Naive thymus-derived CD4-positive, alpha-beta T cell (primary cell): Measurements from ENCODE around the gene RERE. TPM values are rescaled to one million over a fixed set of nuclear protein-coding genes. Genes with fewer than 3 reads are reported as not detected.
A peak's percentile ranks its signal among the peaks of the same experiment; 100 is the strongest.

ENCODE experiments used
- ATAC-seq: fragments of 150-1000 bp; cut with Tn5 transposase; 2 replicates; pipeline ENCODE4 v1.10.0; 2021; ENCODE audit warnings: mild to moderate bottlenecking, moderate library complexity
- CTCF ChIA-PET: fragments of 350-600 bp; sonication (Branson Sonifier 250); formaldehyde crosslinking; loops from one replicate; lab custom pipeline; 2021; ENCODE audit warnings: antibody characterized with exemption; lab: Charles Lee
- POLR2A ChIA-PET: fragments of 350-600 bp; sonication (Branson Sonifier 250); formaldehyde crosslinking; loops from one replicate; lab custom pipeline; 2021; ENCODE audit warnings: antibody characterized with exemption, inconsistent platforms; lab: Charles Lee
- DNase-seq, 9 donors: peaks; one replicate each; pipeline versions ENCODE4 v3.0.0 to v3.0.0-alpha.2; 2020 to 2022; ENCODE audit warnings: mixed read lengths in 1 of 9
- H3K27ac ChIP-seq: one replicate; pipeline ENCODE4 v1.7.0; 2013; ENCODE audit warnings: mild to moderate bottlenecking, low read depth, low read length, moderate library complexity
- H3K27me3 ChIP-seq, 2 donors: one replicate each; pipeline ENCODE4 v1.7.0; 2013; ENCODE audit warnings: low read length in 2 of 2, mild to moderate bottlenecking in 2 of 2, moderate library complexity in 2 of 2; ENCODE audit not compliant: control insufficient read depth in 2 of 2, insufficient read depth in 2 of 2
- H3K36me3 ChIP-seq, 3 experiments: 1 replicate in 2 of 3; 2 replicates in 1 of 3; pipeline ENCODE4 v1.7.0; 2013; ENCODE audit warnings: low read length in 3 of 3, mild to moderate bottlenecking in 3 of 3, moderate library complexity in 1 of 3; ENCODE audit not compliant: insufficient read depth in 3 of 3, control insufficient read depth in 2 of 3
- H3K4me1 ChIP-seq, 2 donors: one replicate each; pipeline ENCODE4 v1.7.0; 2013; ENCODE audit warnings: low read length in 2 of 2, mild to moderate bottlenecking in 2 of 2, moderate library complexity in 1 of 2; ENCODE audit not compliant: control insufficient read depth in 2 of 2, insufficient read depth in 2 of 2
- H3K4me3 ChIP-seq: 2 replicates; pipeline ENCODE4 v1.7.0; 2013; ENCODE audit warnings: mild to moderate bottlenecking, low read length
- H3K9me3 ChIP-seq, 3 experiments: 1 replicate in 2 of 3; 2 replicates in 1 of 3; pipeline ENCODE4 v1.7.0; 2013; ENCODE audit warnings: low read length in 3 of 3; ENCODE audit not compliant: control insufficient read depth in 2 of 3
- H3K27ac Mint-ChIP-seq, 9 donors: one replicate each; pipeline ENCODE4 v1.8.0; 2020 to 2022; ENCODE audit warnings: mixed read lengths in 9 of 9, mild to moderate bottlenecking in 8 of 9, moderate library complexity in 5 of 9, inconsistent platforms in 2 of 9
- H3K27me3 Mint-ChIP-seq, 5 donors: one replicate each; pipeline ENCODE4 v1.8.0; 2021 to 2022; ENCODE audit warnings: mixed read lengths in 5 of 5, mild to moderate bottlenecking in 1 of 5
- H3K36me3 Mint-ChIP-seq, 5 donors: one replicate each; pipeline ENCODE4 v1.8.0; 2020 to 2022; ENCODE audit warnings: mixed read lengths in 5 of 5, mild to moderate bottlenecking in 3 of 5, inconsistent platforms in 1 of 5
- H3K4me1 Mint-ChIP-seq, 7 donors: one replicate each; pipeline ENCODE4 v1.8.0; 2020 to 2022; ENCODE audit warnings: mixed read lengths in 7 of 7, mild to moderate bottlenecking in 3 of 7, inconsistent platforms in 1 of 7
- H3K4me3 Mint-ChIP-seq, 10 donors: one replicate each; pipeline ENCODE4 v1.8.0; 2020 to 2022; ENCODE audit warnings: mild to moderate bottlenecking in 10 of 10, mixed read lengths in 10 of 10, moderate library complexity in 6 of 10, inconsistent platforms in 2 of 10
- H3K9me3 Mint-ChIP-seq, 11 donors: one replicate each; pipeline ENCODE4 v1.8.0; 2020 to 2022; ENCODE audit warnings: mixed read lengths in 11 of 11, mild to moderate bottlenecking in 4 of 11, inconsistent platforms in 1 of 11, moderate library complexity in 1 of 11
- intact Hi-C, 2 donors: fragments of 100-400 bp; cut with micrococcal nuclease; formaldehyde crosslinking; loops; one replicate each; pipeline ENCODE4 v1.15.1; 2023
- polyA plus RNA-seq, 2 donors: library from polyadenylated mRNA; unstranded; fragments of 300-500 nt; fragmentation: Illumina TruSeq; gene quantifications; one replicate each; pipeline ENCODE4 v1.2.3, GENCODE V29; 2021
- total RNA-seq, 6 experiments: library from RNA in 5 of 6; stranded (reverse) in 5 of 6; gene quantifications; 1 replicate in 5 of 6; 2 replicates in 1 of 6; pipeline ENCODE4 v1.2.3 and lab custom pipeline; 2021 to 2026

The RERE gene
- total and polyA plus RNA-seq, 7 experiments from 2014 or later, result 7.3 to 114 (median 106) TPM

DNA sequence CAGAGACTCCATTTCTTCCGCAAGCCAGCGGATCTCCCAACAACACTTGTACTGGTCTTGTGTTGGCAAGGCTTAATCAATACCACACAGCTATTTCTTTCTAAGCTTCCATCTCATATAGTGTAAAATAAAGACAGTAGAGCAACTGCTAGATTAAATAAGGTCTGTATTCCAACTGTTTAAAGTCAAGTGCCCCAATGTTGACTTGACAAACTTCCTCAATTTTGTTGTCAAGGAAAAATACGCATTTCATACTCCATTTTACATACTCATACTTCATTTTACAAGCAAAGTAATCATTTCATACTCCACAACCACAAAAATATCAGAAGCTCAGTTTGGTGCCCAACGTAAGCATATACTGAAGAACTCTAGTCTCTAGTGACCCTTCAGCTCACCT lies 143.0 kb downstream of the RERE start:
- Mint-ChIP-seq H3K27ac (peak overlapping the region in 1 of 9 donors; percentile 29), H3K9me3 (no peaks in the 10 kb centered on the region), H3K4me3 (no peak overlapping the region), H3K4me1 (peaks cover 16 to 53% (median 30%) of the 10 kb centered on the region in 7 donors), H3K27me3 (no peaks in the 10 kb centered on the region), H3K36me3 (peaks cover 0 to 8% (median 6%) of the 10 kb centered on the region in 5 donors)
- Histone ChIP-seq H3K9me3 (no peaks in the 10 kb centered on the region), H3K4me3 (no peak overlapping the region), H3K36me3 (no peaks in the 10 kb centered on the region), H3K27me3 (no peaks in the 10 kb centered on the region), H3K4me1 (peaks cover 0 to 9% of the 10 kb centered on the region in 2 donors), H3K27ac (no peak overlapping the region)
- ChIA-PET CTCF (interaction anchor here (1.0 to 4.2 kb wide), 2 partner anchors 12 to 113 kb away, joined by 3 to 21 read pairs; no protein-coding TSS in a partner anchor), POLR2A (no interaction called here)
- DNase-seq, result no peak
- ATAC-seq, result no peak
- intact Hi-C loops, result loop anchor here in 1 of 2 donors (5.0 to 10.0 kb wide), 2 partner anchors 210 to 267 kb away; no protein-coding TSS in a partner anchor

DNA sequence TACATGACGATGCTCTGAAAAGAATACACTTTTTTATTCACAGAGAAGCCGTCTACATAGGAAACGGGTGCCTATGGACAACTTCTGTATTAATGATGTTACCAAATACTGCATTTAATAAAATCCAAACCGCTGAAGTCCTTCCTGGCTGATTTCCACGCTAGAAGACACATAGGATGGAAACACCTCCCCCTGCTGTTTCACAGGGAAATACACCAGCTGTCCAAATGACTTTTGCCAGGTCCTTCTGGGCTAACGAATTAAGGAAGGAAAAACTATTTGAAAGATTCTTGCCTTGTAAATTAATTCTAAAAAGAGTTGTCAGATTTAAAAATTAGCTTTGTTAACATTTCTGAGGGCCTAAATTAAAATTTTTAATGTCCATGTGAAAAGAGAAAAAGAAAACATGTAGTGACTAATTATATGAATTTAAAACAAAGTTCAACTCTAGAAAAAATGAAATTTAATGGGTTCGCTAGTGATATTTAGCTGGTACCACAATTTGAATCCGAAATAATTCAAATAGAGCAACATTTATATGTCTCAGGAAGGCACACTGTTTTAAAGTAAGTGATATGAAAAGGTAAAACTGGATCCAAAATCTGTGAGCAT lies 146.0 kb downstream of the RERE start:
- no peaks in the 10 kb centered on the region for H3K36me3 ChIP-seq
- H3K9me3 Mint-ChIP-seq, result no peaks in the 10 kb centered on the region
- POLR2A ChIA-PET, result no interaction called here
- H3K27me3 ChIP-seq, result no peaks in the 10 kb centered on the region
- H3K27ac Mint-ChIP-seq, result no peak overlapping the region
- H3K27me3 Mint-ChIP-seq, result no peaks in the 10 kb centered on the region
- ATAC-seq (peak; percentile 58), DNase-seq (peak in 5 of 9 donors; percentile 21 to 31 (median 26))
- H3K36me3 Mint-ChIP-seq, result no peaks in the 10 kb centered on the region
- H3K4me3 Mint-ChIP-seq, result peak overlapping the region in 1 of 10 donors; percentile 7
- no peaks in the 10 kb centered on the region for H3K9me3 ChIP-seq
- H3K4me1 Mint-ChIP-seq, result peaks cover 26 to 56% (median 35%) of the 10 kb centered on the region in 7 donors
- H3K27ac ChIP-seq, result no peak overlapping the region
- H3K4me3 ChIP-seq, result no peak overlapping the region
- peaks cover 0 to 9% of the 10 kb centered on the region in 2 donors for H3K4me1 ChIP-seq
- CTCF ChIA-PET, result interaction anchor here (0.7 to 4.2 kb wide), 9 partner anchors 8 to 508 kb away, joined by 3 to 21 read pairs (median 4); no protein-coding TSS in a partner anchor
- intact Hi-C loops, result loop anchor here (1.0 to 10.0 kb wide), 4 partner anchors 55 to 264 kb away; no protein-coding TSS in a partner anchor

DNA sequence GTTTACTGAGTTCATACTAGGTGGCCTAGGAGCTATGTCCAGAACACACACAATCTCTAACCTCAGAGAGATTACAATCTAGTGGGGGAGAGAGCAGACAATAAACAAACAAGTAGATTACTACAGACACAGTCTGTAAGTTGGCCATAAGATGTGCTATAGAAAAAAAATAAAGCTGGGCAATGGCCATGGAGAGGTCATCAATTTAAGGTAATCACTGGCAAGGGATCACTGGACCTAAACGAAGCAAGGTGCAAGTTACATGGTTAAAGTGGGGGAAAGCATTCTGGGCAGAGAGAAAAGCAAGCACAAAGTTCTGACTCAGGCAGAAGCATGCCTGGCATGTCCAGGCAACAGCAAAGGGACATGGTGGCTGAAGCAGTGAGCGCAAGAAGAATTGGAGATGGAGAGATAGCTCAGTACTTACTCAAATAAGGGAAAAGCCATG lies 147.0 kb downstream of the RERE start:
- Mint-ChIP-seq H3K4me3 (peak overlapping the region in 2 of 10 donors; percentile 8 to 29), H3K36me3 (no peaks in the 10 kb centered on the region), H3K27ac (peak overlapping the region in 5 of 9 donors; percentile 6 to 61 (median 37)), H3K27me3 (no peaks in the 10 kb centered on the region), H3K4me1 (peaks cover 27 to 51% (median 35%) of the 10 kb centered on the region in 7 donors), H3K9me3 (no peaks in the 10 kb centered on the region)
- DNase-seq (no peak), ATAC-seq (no peak)
- POLR2A ChIA-PET, result no interaction called here
- CTCF ChIA-PET, result interaction anchor here (0.7 to 1.7 kb wide), 6 partner anchors 9 to 124 kb away, joined by 3 to 6 read pairs (median 3); no protein-coding TSS in a partner anchor
- Histone ChIP-seq H3K27me3 (no peaks in the 10 kb centered on the region), H3K36me3 (no peaks in the 10 kb centered on the region), H3K4me3 (no peak overlapping the region), H3K4me1 (peaks cover 0 to 9% of the 10 kb centered on the region in 2 donors), H3K27ac (no peak overlapping the region), H3K9me3 (no peaks in the 10 kb centered on the region)
- intact Hi-C loops, result loop anchor here (2.0 to 10.0 kb wide), 3 partner anchors 56 to 263 kb away; no protein-coding TSS in a partner anchor

DNA sequence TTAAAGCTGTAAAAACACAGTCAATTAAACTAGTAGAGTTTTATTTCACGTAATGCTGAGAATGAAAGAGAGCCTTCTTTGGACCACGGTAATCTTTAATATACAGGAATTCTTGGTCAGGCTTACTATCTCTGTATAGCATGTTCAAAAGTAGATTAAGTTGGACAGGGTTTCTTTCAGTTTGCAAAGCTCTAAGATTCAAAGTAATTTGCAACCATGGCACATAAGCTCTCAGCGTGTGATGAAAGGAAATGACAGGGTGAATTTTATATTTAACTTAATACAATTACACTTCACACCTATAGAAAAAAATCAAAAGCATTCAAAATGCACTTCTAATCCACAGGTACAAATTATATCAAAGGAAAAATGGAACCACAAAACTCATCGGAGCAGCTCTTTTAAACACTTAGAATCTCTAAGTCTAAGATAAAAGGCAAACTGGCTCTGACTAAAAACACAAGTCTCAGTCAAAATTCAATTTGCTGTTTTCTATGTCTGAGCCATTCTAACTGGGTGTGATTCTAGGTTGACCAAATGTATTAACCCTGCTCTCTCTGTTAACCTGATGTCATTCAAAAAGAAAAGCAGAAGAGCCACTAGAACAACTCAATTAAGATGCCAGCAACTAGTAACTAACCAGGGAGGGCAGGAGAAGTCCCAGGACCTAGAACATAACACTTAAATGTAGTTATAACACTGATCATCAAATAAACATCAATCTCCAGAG lies 147.7 kb downstream of the RERE start:
- intact Hi-C loops, result loop anchor here (2.0 to 10.0 kb wide), 3 partner anchors 57 to 262 kb away; no protein-coding TSS in a partner anchor
- ATAC-seq, result no peak

DNA sequence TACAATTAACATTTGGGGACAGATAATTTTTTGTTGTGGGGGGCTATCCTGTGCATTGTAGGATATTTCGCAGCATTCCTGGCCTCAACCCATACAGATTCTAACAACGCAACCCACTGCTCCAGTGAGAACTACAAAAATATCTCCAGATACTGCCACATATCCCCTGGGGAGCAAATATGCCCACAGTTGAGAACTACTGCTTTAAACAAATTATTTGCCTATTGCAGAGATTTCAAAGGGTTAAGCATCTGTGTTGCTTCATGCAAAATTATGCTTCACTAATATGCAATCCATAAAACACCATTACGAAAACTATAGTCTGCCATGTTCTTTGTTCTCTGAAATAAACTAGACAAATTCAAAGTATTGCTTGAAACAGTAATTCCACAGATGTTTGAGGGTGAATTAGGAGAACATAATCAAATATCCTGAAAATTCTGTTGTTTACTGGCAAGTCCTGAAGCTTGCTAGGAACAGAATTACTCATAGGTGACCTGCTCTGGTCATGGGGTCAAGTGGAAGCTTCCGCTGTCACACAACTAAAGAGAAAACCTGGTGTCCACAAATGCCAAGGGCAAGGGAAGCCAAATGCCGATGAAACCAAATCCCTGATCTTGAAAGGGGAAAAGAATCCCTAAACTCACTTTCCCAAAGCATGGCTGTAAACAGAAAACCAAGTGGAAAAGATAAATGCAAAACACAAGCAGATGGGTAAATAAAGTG lies 149.4 kb downstream of the RERE start:
- intact Hi-C loops, result no loop called here
- ATAC-seq, result no peak
- Histone ChIP-seq H3K4me1 (peaks cover 0 to 23% of the 10 kb centered on the region in 2 donors), H3K27me3 (no peaks in the 10 kb centered on the region), H3K27ac (no peak overlapping the region), H3K9me3 (no peaks in the 10 kb centered on the region), H3K36me3 (no peaks in the 10 kb centered on the region), H3K4me3 (no peak overlapping the region)
- no peaks in the 10 kb centered on the region for H3K27me3 Mint-ChIP-seq
- peaks cover 27 to 47% (median 35%) of the 10 kb centered on the region in 7 donors for H3K4me1 Mint-ChIP-seq
- H3K9me3 Mint-ChIP-seq, result no peaks in the 10 kb centered on the region
- ChIA-PET CTCF (interaction anchor here (0.6 kb wide), 1 partner anchor 121 kb away, joined by 3 read pairs; no protein-coding TSS in a partner anchor), POLR2A (interaction anchor here (0.6 kb wide), 1 partner anchor 116 kb away, joined by 3 read pairs; no protein-coding TSS in a partner anchor)
- H3K36me3 Mint-ChIP-seq, result no peaks in the 10 kb centered on the region
- no peak overlapping the region for H3K4me3 Mint-ChIP-seq
- no peak overlapping the region for H3K27ac Mint-ChIP-seq
- no peak for DNase-seq

More for the DNA sequence above, 147.7 kb downstream of the RERE start:
- H3K4me3 Mint-ChIP-seq, result peak overlapping the region in 7 of 10 donors; percentile 15 to 60 (median 30)
- H3K27me3 ChIP-seq, result no peaks in the 10 kb centered on the region
- H3K9me3 ChIP-seq, result no peaks in the 10 kb centered on the region
- H3K4me1 ChIP-seq, result peaks cover 0 to 9% of the 10 kb centered on the region in 2 donors
- H3K27ac ChIP-seq, result no peak overlapping the region
- peak in 1 of 9 donors; percentile 8 for DNase-seq
- H3K9me3 Mint-ChIP-seq, result no peaks in the 10 kb centered on the region
- POLR2A ChIA-PET, result interaction anchor here (0.5 kb wide), 1 partner anchor 32 kb away, joined by 3 read pairs; no protein-coding TSS in a partner anchor
- H3K4me3 ChIP-seq, result no peak overlapping the region
- no peaks in the 10 kb centered on the region for H3K36me3 Mint-ChIP-seq
- H3K27me3 Mint-ChIP-seq, result no peaks in the 10 kb centered on the region
- peaks cover 27 to 47% (median 35%) of the 10 kb centered on the region in 7 donors for H3K4me1 Mint-ChIP-seq
- peak overlapping the region in 8 of 9 donors; percentile 21 to 61 (median 38) for H3K27ac Mint-ChIP-seq
- CTCF ChIA-PET, result interaction anchor here (0.6 to 1.7 kb wide), 6 partner anchors 9 to 1740 kb away, joined by 3 to 6 read pairs (median 4); no protein-coding TSS in a partner anchor
- H3K36me3 ChIP-seq, result no peaks in the 10 kb centered on the region
